ENCODE data around the gene CACNA1D. TPM values are rescaled to one million over a fixed set of nuclear protein-coding genes. Genes with fewer than 3 reads are reported as not detected.

CACNA1D gene
- total RNA-seq, 5 donors from 2014 or later (not counting 1 experiment from before 2014, with no cell fraction given): 0.09 to 0.47 (median 0.34) TPM; not detected in 1

- ChIA-PET POLR2A (no interaction called here), CTCF (no interaction called here)
Measured at GRCh38 chr3:53856964-53857363, 362.6 kb downstream of the CACNA1D start.

GRCh38 chr3:53858096-53858741 is 363.8 kb downstream of the CACNA1D start:
- Mint-ChIP-seq H3K27me3 (peaks cover 0 to 3% of the 10 kb centered on the region in 2 donors), H3K4me1 (no peaks in the 10 kb centered on the region), H3K27ac (no peak overlapping the region), H3K4me3 (no peak overlapping the region), H3K9me3 (no peaks in the 10 kb centered on the region), H3K36me3 (peaks cover 24% of the 10 kb centered on the region)
- H3K27ac ChIP-seq (ENCODE audit: low read length): no peak overlapping the region
- no peaks in the 10 kb centered on the region for H3K4me1 ChIP-seq (ENCODE audit: control insufficient read depth in 1 of 2, extremely low read depth in 1 of 2, insufficient read depth in 2 of 2, low read length in 2 of 2)
- CTCF ChIA-PET: no interaction called here
- peaks cover 0 to 3% of the 10 kb centered on the region in 2 experiments for H3K27me3 ChIP-seq (replicated peaks in 1 of 2; ENCODE audit: control insufficient read depth in 2 of 2, extremely low read depth in 1 of 2, insufficient read depth in 2 of 2, low read length in 1 of 2)
- ATAC-seq (replicated peaks in 1 of 4) (no peak), DNase-seq (no peak)
- WGBS (ENCODE audit: insufficient coverage): 83% methylated on average over 6 of the region's 7 CpGs
- H3K36me3 ChIP-seq (ENCODE audit: control insufficient read depth in 2 of 2, extremely low read depth in 1 of 2, insufficient read depth in 1 of 2, low read length in 1 of 2): peaks cover 0 to 14% of the 10 kb centered on the region in 2 donors
- H3K4me3 ChIP-seq (ENCODE audit: control insufficient read depth in 1 of 2, extremely low read depth in 1 of 2, low read length in 1 of 2): no peak overlapping the region
- POLR2A ChIA-PET: no interaction called here
- H3K9me3 ChIP-seq: no peaks in the 10 kb centered on the region

More at GRCh38 chr3:53856964-53857363, 362.6 kb downstream of the CACNA1D start:
- peaks cover 0 to 3% of the 10 kb centered on the region in 2 experiments for H3K27me3 ChIP-seq (replicated peaks in 1 of 2; ENCODE audit: control insufficient read depth in 2 of 2, extremely low read depth in 1 of 2, insufficient read depth in 2 of 2, low read length in 1 of 2)
- no peaks in the 10 kb centered on the region for H3K4me1 ChIP-seq (ENCODE audit: control insufficient read depth in 1 of 2, extremely low read depth in 1 of 2, insufficient read depth in 2 of 2, low read length in 2 of 2)
- H3K27ac Mint-ChIP-seq: no peak overlapping the region
- no peak overlapping the region for H3K4me3 ChIP-seq (ENCODE audit: control insufficient read depth in 1 of 2, extremely low read depth in 1 of 2, low read length in 1 of 2)
- 53% methylated on average over 4 of the region's 7 CpGs for WGBS (ENCODE audit: insufficient coverage)
- no peaks in the 10 kb centered on the region for H3K4me1 Mint-ChIP-seq
- H3K9me3 Mint-ChIP-seq: no peaks in the 10 kb centered on the region
- no peak overlapping the region for H3K4me3 Mint-ChIP-seq
- peaks cover 13% of the 10 kb centered on the region for H3K36me3 Mint-ChIP-seq
- H3K27me3 Mint-ChIP-seq: peaks cover 0 to 3% of the 10 kb centered on the region in 2 donors
- ATAC-seq (replicated peaks in 1 of 4) (no peak), DNase-seq (no peak)
- H3K27ac ChIP-seq (ENCODE audit: low read length): no peak overlapping the region
- H3K36me3 ChIP-seq (ENCODE audit: control insufficient read depth in 2 of 2, extremely low read depth in 1 of 2, insufficient read depth in 1 of 2, low read length in 1 of 2): peaks cover 0 to 11% of the 10 kb centered on the region in 2 donors
- no peaks in the 10 kb centered on the region for H3K9me3 ChIP-seq

GRCh38 chr3:53859178-53859577 is 364.8 kb downstream of the CACNA1D start:
- peaks cover 31% of the 10 kb centered on the region for H3K36me3 Mint-ChIP-seq
- H3K36me3 ChIP-seq (ENCODE audit: control insufficient read depth in 2 of 2, extremely low read depth in 1 of 2, insufficient read depth in 1 of 2, low read length in 1 of 2): peaks cover 6 to 18% of the 10 kb centered on the region in 2 donors
- ATAC-seq (replicated peaks in 1 of 4) (no peak), DNase-seq (no peak)
- H3K9me3 ChIP-seq: no peaks in the 10 kb centered on the region
- CTCF ChIA-PET: no interaction called here
- no peak overlapping the region for H3K27ac ChIP-seq (ENCODE audit: low read length)
- H3K27ac Mint-ChIP-seq: no peak overlapping the region
- no peaks in the 10 kb centered on the region for H3K9me3 Mint-ChIP-seq
- H3K4me3 Mint-ChIP-seq: no peak overlapping the region
- H3K4me3 ChIP-seq (ENCODE audit: control insufficient read depth in 1 of 2, extremely low read depth in 1 of 2, low read length in 1 of 2): no peak overlapping the region
- H3K4me1 Mint-ChIP-seq: no peaks in the 10 kb centered on the region
- 100% methylated on average over 3 of the region's 6 CpGs for WGBS (ENCODE audit: insufficient coverage)
- POLR2A ChIA-PET: no interaction called here
- peaks cover 0 to 2% of the 10 kb centered on the region in 2 donors for H3K27me3 Mint-ChIP-seq
- peaks cover 0 to 3% of the 10 kb centered on the region in 2 experiments for H3K27me3 ChIP-seq (replicated peaks in 1 of 2; ENCODE audit: control insufficient read depth in 2 of 2, extremely low read depth in 1 of 2, insufficient read depth in 2 of 2, low read length in 1 of 2)
- H3K4me1 ChIP-seq (ENCODE audit: control insufficient read depth in 1 of 2, extremely low read depth in 1 of 2, insufficient read depth in 2 of 2, low read length in 2 of 2): no peaks in the 10 kb centered on the region

GRCh38 chr3:53860196-53860595 is 365.8 kb downstream of the CACNA1D start:
- Mint-ChIP-seq H3K27me3 (no peaks in the 10 kb centered on the region), H3K9me3 (no peaks in the 10 kb centered on the region), H3K4me3 (no peak overlapping the region), H3K36me3 (peaks cover 38% of the 10 kb centered on the region), H3K27ac (no peak overlapping the region), H3K4me1 (no peaks in the 10 kb centered on the region)
- H3K9me3 ChIP-seq: no peaks in the 10 kb centered on the region
- H3K4me3 ChIP-seq (ENCODE audit: control insufficient read depth in 1 of 2, extremely low read depth in 1 of 2, low read length in 1 of 2): no peak overlapping the region
- no peaks in the 10 kb centered on the region for H3K4me1 ChIP-seq (ENCODE audit: control insufficient read depth in 1 of 2, extremely low read depth in 1 of 2, insufficient read depth in 2 of 2, low read length in 2 of 2)
- DNase-seq (no peak), ATAC-seq (replicated peaks in 1 of 4) (no peak)
- H3K27ac ChIP-seq (ENCODE audit: low read length): no peak overlapping the region
- peaks cover 0 to 3% of the 10 kb centered on the region in 2 experiments for H3K27me3 ChIP-seq (replicated peaks in 1 of 2; ENCODE audit: control insufficient read depth in 2 of 2, extremely low read depth in 1 of 2, insufficient read depth in 2 of 2, low read length in 1 of 2)
- POLR2A ChIA-PET: no interaction called here
- H3K36me3 ChIP-seq (ENCODE audit: control insufficient read depth in 2 of 2, extremely low read depth in 1 of 2, insufficient read depth in 1 of 2, low read length in 1 of 2): peaks cover 12 to 18% of the 10 kb centered on the region in 2 donors
- WGBS (ENCODE audit: insufficient coverage): 100% methylated on average over 1 of the region's 4 CpGs
- CTCF ChIA-PET: no interaction called here

GRCh38 chr3:53862241-53862640 is 367.8 kb downstream of the CACNA1D start:
- Histone ChIP-seq H3K36me3 (ENCODE audit: control insufficient read depth in 2 of 2, extremely low read depth in 1 of 2, insufficient read depth in 1 of 2, low read length in 1 of 2) (peaks cover 12 to 27% of the 10 kb centered on the region in 2 donors), H3K4me3 (ENCODE audit: control insufficient read depth in 1 of 2, extremely low read depth in 1 of 2, low read length in 1 of 2) (no peak overlapping the region), H3K27ac (ENCODE audit: low read length) (no peak overlapping the region), H3K9me3 (no peaks in the 10 kb centered on the region), H3K27me3 (replicated peaks in 1 of 2; ENCODE audit: control insufficient read depth in 2 of 2, extremely low read depth in 1 of 2, insufficient read depth in 2 of 2, low read length in 1 of 2) (no peaks in the 10 kb centered on the region), H3K4me1 (ENCODE audit: control insufficient read depth in 1 of 2, extremely low read depth in 1 of 2, insufficient read depth in 2 of 2, low read length in 2 of 2) (no peaks in the 10 kb centered on the region)
- CTCF ChIA-PET: no interaction called here
- H3K9me3 Mint-ChIP-seq: no peaks in the 10 kb centered on the region
- 100% methylated on average over 1 of the region's 3 CpGs for WGBS (ENCODE audit: insufficient coverage)
- no peak for ATAC-seq (replicated peaks in 1 of 4)
- H3K36me3 Mint-ChIP-seq: peaks cover 43% of the 10 kb centered on the region
- no peaks in the 10 kb centered on the region for H3K4me1 Mint-ChIP-seq
- no peak for DNase-seq
- no peak overlapping the region for H3K4me3 Mint-ChIP-seq
- no peak overlapping the region for H3K27ac Mint-ChIP-seq
- POLR2A ChIA-PET: no interaction called here
- H3K27me3 Mint-ChIP-seq: no peaks in the 10 kb centered on the region

- no peak overlapping the region for H3K27ac ChIP-seq (ENCODE audit: low read length)
- ATAC-seq (replicated peaks in 1 of 4) (no peak), DNase-seq (no peak)
- Mint-ChIP-seq H3K27ac (no peak overlapping the region), H3K4me3 (no peak overlapping the region), H3K27me3 (no peaks in the 10 kb centered on the region), H3K4me1 (no peaks in the 10 kb centered on the region), H3K36me3 (peaks cover 50% of the 10 kb centered on the region), H3K9me3 (no peaks in the 10 kb centered on the region)
- H3K27me3 ChIP-seq (replicated peaks in 1 of 2; ENCODE audit: control insufficient read depth in 2 of 2, extremely low read depth in 1 of 2, insufficient read depth in 2 of 2, low read length in 1 of 2): no peaks in the 10 kb centered on the region
- no peak overlapping the region for H3K4me3 ChIP-seq (ENCODE audit: control insufficient read depth in 1 of 2, extremely low read depth in 1 of 2, low read length in 1 of 2)
- CTCF ChIA-PET: no interaction called here
- POLR2A ChIA-PET: no interaction called here
- no peaks in the 10 kb centered on the region for H3K4me1 ChIP-seq (ENCODE audit: control insufficient read depth in 1 of 2, extremely low read depth in 1 of 2, insufficient read depth in 2 of 2, low read length in 2 of 2)
- H3K9me3 ChIP-seq: no peaks in the 10 kb centered on the region
- no CpG with 5 or more reads among the region's 1 CpG for WGBS (ENCODE audit: insufficient coverage)
- H3K36me3 ChIP-seq (ENCODE audit: control insufficient read depth in 2 of 2, extremely low read depth in 1 of 2, insufficient read depth in 1 of 2, low read length in 1 of 2): peaks cover 19 to 35% of the 10 kb centered on the region in 2 donors
Measured at GRCh38 chr3:53863145-53863544, 368.7 kb downstream of the CACNA1D start.

Measured in T-cell (primary cell).